ENCODE data around the gene ARHGAP20. TPM values are rescaled to one million over a fixed set of nuclear protein-coding genes. Genes with fewer than 3 reads are reported as not detected.

The ARHGAP20 gene
- total RNA-seq, 4 donors from 2014 or later, result 31.1 to 52.2 (median 45.0) TPM

GRCh38 chr11:110755941-110756340, 43.7 kb upstream of the ARHGAP20 start:
- TF ChIP-seq CTCF (IDR thresholded peaks at IDR 0.05; ENCODE audit: low read depth), result no peak

- TF ChIP-seq CTCF (IDR thresholded peaks at IDR 0.05; ENCODE audit: low read depth), result no peak
Observed at GRCh38 chr11:110752890-110753289, 40.7 kb upstream of the ARHGAP20 start.

GRCh38 chr11:110750100-110750499, 37.9 kb upstream of the ARHGAP20 start:
- TF ChIP-seq CTCF (IDR thresholded peaks at IDR 0.05; ENCODE audit: low read depth), result no peak

GRCh38 chr11:110747531-110747930, 35.3 kb upstream of the ARHGAP20 start:
- TF ChIP-seq CTCF (IDR thresholded peaks at IDR 0.05; ENCODE audit: low read depth), result no peak

- no peak for TF ChIP-seq CTCF (IDR thresholded peaks at IDR 0.05; ENCODE audit: low read depth)
Observed at GRCh38 chr11:110738641-110739040, 26.4 kb upstream of the ARHGAP20 start.

- TF ChIP-seq CTCF (IDR thresholded peaks at IDR 0.05; ENCODE audit: low read depth), result no peak
Observed at GRCh38 chr11:110737593-110737992, 25.4 kb upstream of the ARHGAP20 start.

- TF ChIP-seq CTCF (IDR thresholded peaks at IDR 0.05; ENCODE audit: low read depth), result no peak
Observed at GRCh38 chr11:110736171-110736553, 23.9 kb upstream of the ARHGAP20 start.
